GM12878 (cell line): ENCODE data around the gene S1PR4. TPM values are rescaled to one million over a fixed set of nuclear protein-coding genes. Genes with fewer than 3 reads are reported as not detected.
A peak's percentile ranks its signal among the peaks of the same experiment; 100 is the strongest.

ENCODE experiments used
- ATF7 ChIP-seq: fragments of 450-650 bp; IDR thresholded peaks from 2 replicates; pipeline ENCODE4 v1.6.1; 2016; ENCODE audit warnings: low read depth, mild to moderate bottlenecking
- BRCA1 ChIP-seq: IDR thresholded peaks from 2 replicates; pipeline ENCODE4 v1.6.1; 2011; ENCODE audit warnings: low read depth, low read length, improper control_type of control experiment
- CBX3 ChIP-seq: fragments of 200-600 bp; sonication (generic); IDR thresholded peaks from 2 replicates; pipeline ENCODE4 v1.6.1; 2016; ENCODE audit warnings: low read depth, borderline replicate concordance
- CBX5 ChIP-seq: sonication (generic); IDR thresholded peaks from 2 replicates; pipeline ENCODE4 v1.6.1; 2016; ENCODE audit warnings: low read depth, moderate library complexity, mild to moderate bottlenecking, inconsistent platforms
- CHD2 ChIP-seq: IDR thresholded peaks from 2 replicates; pipeline ENCODE4 v1.6.1; 2011; ENCODE audit warnings: low read depth, low read length, improper control_type of control experiment, borderline replicate concordance
- CREM ChIP-seq: IDR thresholded peaks from 2 replicates; pipeline ENCODE4 v1.6.1; 2014; ENCODE audit warnings: antibody characterized with exemption, low read depth
- EGR1 ChIP-seq, 2 experiments: IDR thresholded peaks; 1 replicate in 1 of 2; 2 replicates in 1 of 2; pipeline ENCODE4 v1.6.1; 2011 to 2012; ENCODE audit warnings: low read depth in 2 of 2, low read length in 2 of 2, borderline replicate concordance in 1 of 2, mild to moderate bottlenecking in 1 of 2, moderate library complexity in 1 of 2
- EP300 ChIP-seq, 2 experiments: fragments of 150-350 bp in 1 of 2; IDR thresholded peaks; 2 replicates each; pipeline ENCODE4 v1.6.1; 2011 to 2012; ENCODE audit warnings: low read depth in 2 of 2, low read length in 2 of 2, borderline replicate concordance in 1 of 2, improper control_type of control experiment in 1 of 2, inconsistent platforms in 1 of 2; ENCODE audit not compliant: control insufficient read depth in 1 of 2
- HCFC1 ChIP-seq: fragments of 150-350 bp; IDR thresholded peaks from 2 replicates; pipeline ENCODE4 v1.6.1; 2014; ENCODE audit warnings: low read length
- IKZF2 ChIP-seq, 2 experiments: fragments of 450-650 bp; IDR thresholded peaks; 2 replicates each; pipeline ENCODE4 v1.6.1; 2017; ENCODE audit warnings: mild to moderate bottlenecking in 2 of 2, moderate library complexity in 2 of 2
- IRF4 ChIP-seq: IDR thresholded peaks from 2 replicates; pipeline ENCODE4 v1.6.1; 2011; ENCODE audit warnings: low read depth, low read length
- JUNB ChIP-seq: IDR thresholded peaks from 2 replicates; pipeline ENCODE4 v1.6.1; 2016; ENCODE audit warnings: antibody characterized with exemption, mild to moderate bottlenecking
- NRF1 ChIP-seq: conservative IDR thresholded peaks from 2 replicates; pipeline ENCODE4 v1.6.1; 2011; ENCODE audit warnings: mild to moderate bottlenecking, low read depth, low read length, improper control_type of control experiment
- PAX8 ChIP-seq: fragments of 450-650 bp; IDR thresholded peaks from 2 replicates; pipeline ENCODE4 v1.6.1; 2017; ENCODE audit warnings: mild to moderate bottlenecking, moderate library complexity
- PKNOX1 ChIP-seq: fragments of 450-650 bp; IDR thresholded peaks from 2 replicates; pipeline ENCODE4 v1.6.1; 2016; ENCODE audit warnings: mild to moderate bottlenecking
- RAD21 ChIP-seq: IDR thresholded peaks from 2 replicates; pipeline ENCODE4 v1.6.1; 2011; ENCODE audit warnings: mild to moderate bottlenecking, low read depth, low read length, moderate library complexity; ENCODE audit not compliant: insufficient read depth
- SMAD5 ChIP-seq: IDR thresholded peaks from 2 replicates; pipeline ENCODE4 v1.6.1; 2016; ENCODE audit warnings: antibody characterized with exemption, low read depth
- SMARCA5 ChIP-seq: fragments of 450-650 bp; IDR thresholded peaks from 2 replicates; pipeline ENCODE4 v1.6.1; 2017; ENCODE audit warnings: mild to moderate bottlenecking
- ZNF622 ChIP-seq: fragments of 450-650 bp; IDR thresholded peaks from 2 replicates; pipeline ENCODE4 v1.6.1; 2017; ENCODE audit warnings: mild to moderate bottlenecking, inconsistent platforms
- polyA plus RNA-seq, 11 experiments: library from polyadenylated mRNA; depleted of rRNA in 4 of 11; unstranded in 6 of 11; stranded (reverse) in 5 of 11; fragments of >200 nt; fragmentation: Nextera tagmentation in 4 of 11; fragmentation: Illumina TruSeq in 1 of 11; extraction: Ambion mirVana in 4 of 11; extraction: Trizol in 1 of 11; gene quantifications; 1 replicate in 1 of 11; 2 replicates in 10 of 11; pipeline versions ENCODE4 v1.2.1 to v1.2.3, GENCODE V29; 2011 to 2016; ENCODE audit warnings: inconsistent platforms in 2 of 11, missing spikeins in 2 of 11, low read depth in 1 of 11
- total RNA-seq, 4 experiments: library from RNA; depleted of rRNA in 3 of 4; stranded (reverse); fragments of >200 nt in 3 of 4; fragmentation: Illumina TruSeq in 1 of 4; extraction: Trizol in 1 of 4; gene quantifications; 2 replicates each; pipeline versions ENCODE4 v1.2.1 to v1.2.3, GENCODE V29; 2013 to 2021
- TF ChIP-seq, protein P1 (sequence below): IDR thresholded peaks from 2 replicates; pipeline ENCODE4 v1.6.1; 2012; ENCODE audit warnings: low read depth, low read length, improper control_type of control experiment
- TF ChIP-seq, protein P2 (sequence below): fragments of 450-650 bp; IDR thresholded peaks from 2 replicates; pipeline ENCODE4 v1.6.1; 2017; ENCODE audit warnings: antibody characterized with exemption, mild to moderate bottlenecking, moderate library complexity
- TF ChIP-seq, protein P3 (sequence below): IDR thresholded peaks from 2 replicates; pipeline ENCODE4 v1.6.1; 2012; ENCODE audit warnings: mild to moderate bottlenecking, low read depth, low read length

Gene S1PR4
- total and polyA plus RNA-seq, 10 of the 15 experiments (the other 5 are each of a cell fraction or from before 2014, with no cell fraction given) = 0.19 to 57.7 (median 32.4) TPM; not detected in 1

DNA sequence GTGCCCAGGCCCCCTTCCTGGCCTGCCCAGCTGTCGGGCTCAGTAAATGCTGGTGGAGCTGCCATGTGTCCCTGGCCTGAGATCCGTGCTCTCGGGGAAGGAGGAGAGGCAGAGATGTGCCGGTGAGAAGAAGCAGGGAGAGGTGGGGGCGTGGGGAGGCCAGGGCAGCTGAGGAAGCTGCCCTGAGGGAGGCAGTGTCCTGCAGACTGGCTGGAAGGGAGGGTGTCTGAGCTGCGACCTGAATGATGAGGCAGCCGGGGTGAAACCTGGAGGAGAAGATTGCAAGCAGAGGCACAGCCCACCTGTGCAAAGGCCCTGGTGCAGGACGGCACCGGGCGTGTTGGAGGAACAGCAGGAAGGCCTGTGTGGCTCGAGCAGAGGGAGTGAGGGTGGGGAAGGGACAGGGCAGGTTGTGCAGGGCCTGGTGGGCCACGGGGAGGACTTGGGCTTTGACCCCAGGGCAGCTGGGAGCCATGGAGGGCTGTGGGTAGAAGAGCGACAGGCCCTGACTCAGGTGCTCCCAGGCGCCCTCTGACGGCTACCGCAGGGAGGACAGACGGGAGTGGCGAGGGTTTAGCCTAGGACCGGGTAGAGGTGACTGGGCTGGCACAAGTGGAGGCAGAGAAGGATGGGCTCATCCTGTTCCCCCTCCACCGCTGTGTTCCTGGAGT is 31.9 kb downstream of the S1PR4 start (continued):
- TF ChIP-seq JUNB (no peak), RAD21 (peak; percentile 47), IKZF2 (IDR thresholded peaks at IDR 0.05) (no peak), SMARCA5 (peak; percentile 96), CREM (no peak), SMAD5 (no peak), PAX8 (no peak), ZNF622 (no peak), NRF1 (no peak), CBX3 (no peak), CHD2 (no peak), ATF7 (no peak), EGR1 (IDR thresholded peaks at IDR 0.05; ENCODE audit: borderline replicate concordance in 1 of 2, low read depth in 2 of 2, low read length in 2 of 2) (no peak), PKNOX1 (peak; percentile 75), EP300 (IDR thresholded peaks at IDR 0.05; ENCODE audit: borderline replicate concordance in 1 of 2, control insufficient read depth in 1 of 2, low read depth in 2 of 2, low read length in 2 of 2) (no peak), HCFC1 (no peak), CBX5 (no peak), IRF4 (no peak), BRCA1 (no peak)
- TF ChIP-seq, protein P1, sequence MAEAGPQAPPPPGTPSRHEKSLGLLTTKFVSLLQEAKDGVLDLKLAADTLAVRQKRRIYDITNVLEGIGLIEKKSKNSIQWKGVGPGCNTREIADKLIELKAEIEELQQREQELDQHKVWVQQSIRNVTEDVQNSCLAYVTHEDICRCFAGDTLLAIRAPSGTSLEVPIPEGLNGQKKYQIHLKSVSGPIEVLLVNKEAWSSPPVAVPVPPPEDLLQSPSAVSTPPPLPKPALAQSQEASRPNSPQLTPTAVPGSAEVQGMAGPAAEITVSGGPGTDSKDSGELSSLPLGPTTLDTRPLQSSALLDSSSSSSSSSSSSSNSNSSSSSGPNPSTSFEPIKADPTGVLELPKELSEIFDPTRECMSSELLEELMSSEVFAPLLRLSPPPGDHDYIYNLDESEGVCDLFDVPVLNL = no peak
- TF ChIP-seq, protein P2, sequence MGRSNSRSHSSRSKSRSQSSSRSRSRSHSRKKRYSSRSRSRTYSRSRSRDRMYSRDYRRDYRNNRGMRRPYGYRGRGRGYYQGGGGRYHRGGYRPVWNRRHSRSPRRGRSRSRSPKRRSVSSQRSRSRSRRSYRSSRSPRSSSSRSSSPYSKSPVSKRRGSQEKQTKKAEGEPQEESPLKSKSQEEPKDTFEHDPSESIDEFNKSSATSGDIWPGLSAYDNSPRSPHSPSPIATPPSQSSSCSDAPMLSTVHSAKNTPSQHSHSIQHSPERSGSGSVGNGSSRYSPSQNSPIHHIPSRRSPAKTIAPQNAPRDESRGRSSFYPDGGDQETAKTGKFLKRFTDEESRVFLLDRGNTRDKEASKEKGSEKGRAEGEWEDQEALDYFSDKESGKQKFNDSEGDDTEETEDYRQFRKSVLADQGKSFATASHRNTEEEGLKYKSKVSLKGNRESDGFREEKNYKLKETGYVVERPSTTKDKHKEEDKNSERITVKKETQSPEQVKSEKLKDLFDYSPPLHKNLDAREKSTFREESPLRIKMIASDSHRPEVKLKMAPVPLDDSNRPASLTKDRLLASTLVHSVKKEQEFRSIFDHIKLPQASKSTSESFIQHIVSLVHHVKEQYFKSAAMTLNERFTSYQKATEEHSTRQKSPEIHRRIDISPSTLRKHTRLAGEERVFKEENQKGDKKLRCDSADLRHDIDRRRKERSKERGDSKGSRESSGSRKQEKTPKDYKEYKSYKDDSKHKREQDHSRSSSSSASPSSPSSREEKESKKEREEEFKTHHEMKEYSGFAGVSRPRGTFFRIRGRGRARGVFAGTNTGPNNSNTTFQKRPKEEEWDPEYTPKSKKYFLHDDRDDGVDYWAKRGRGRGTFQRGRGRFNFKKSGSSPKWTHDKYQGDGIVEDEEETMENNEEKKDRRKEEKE = no peak
- TF ChIP-seq, protein P3, sequence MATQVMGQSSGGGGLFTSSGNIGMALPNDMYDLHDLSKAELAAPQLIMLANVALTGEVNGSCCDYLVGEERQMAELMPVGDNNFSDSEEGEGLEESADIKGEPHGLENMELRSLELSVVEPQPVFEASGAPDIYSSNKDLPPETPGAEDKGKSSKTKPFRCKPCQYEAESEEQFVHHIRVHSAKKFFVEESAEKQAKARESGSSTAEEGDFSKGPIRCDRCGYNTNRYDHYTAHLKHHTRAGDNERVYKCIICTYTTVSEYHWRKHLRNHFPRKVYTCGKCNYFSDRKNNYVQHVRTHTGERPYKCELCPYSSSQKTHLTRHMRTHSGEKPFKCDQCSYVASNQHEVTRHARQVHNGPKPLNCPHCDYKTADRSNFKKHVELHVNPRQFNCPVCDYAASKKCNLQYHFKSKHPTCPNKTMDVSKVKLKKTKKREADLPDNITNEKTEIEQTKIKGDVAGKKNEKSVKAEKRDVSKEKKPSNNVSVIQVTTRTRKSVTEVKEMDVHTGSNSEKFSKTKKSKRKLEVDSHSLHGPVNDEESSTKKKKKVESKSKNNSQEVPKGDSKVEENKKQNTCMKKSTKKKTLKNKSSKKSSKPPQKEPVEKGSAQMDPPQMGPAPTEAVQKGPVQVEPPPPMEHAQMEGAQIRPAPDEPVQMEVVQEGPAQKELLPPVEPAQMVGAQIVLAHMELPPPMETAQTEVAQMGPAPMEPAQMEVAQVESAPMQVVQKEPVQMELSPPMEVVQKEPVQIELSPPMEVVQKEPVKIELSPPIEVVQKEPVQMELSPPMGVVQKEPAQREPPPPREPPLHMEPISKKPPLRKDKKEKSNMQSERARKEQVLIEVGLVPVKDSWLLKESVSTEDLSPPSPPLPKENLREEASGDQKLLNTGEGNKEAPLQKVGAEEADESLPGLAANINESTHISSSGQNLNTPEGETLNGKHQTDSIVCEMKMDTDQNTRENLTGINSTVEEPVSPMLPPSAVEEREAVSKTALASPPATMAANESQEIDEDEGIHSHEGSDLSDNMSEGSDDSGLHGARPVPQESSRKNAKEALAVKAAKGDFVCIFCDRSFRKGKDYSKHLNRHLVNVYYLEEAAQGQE = no peak
